ENCODE measurements around the gene DAZAP2.
A peak's percentile ranks its signal among the peaks of the same experiment; 100 is the strongest.

DAZAP2 gene
- total RNA-seq, result 291 to 351 reads per million in 2 donors

GRCh38 chr12:51238510-51239334 lies at the start of gene DAZAP2:
Gene DAZAP2 (plus strand): TSS chr12:51238826. CDS start chr12:51238908, 82 bp downstream.
- peak; percentile 94 for DNase-seq

- DNase-seq, result no peak
These were observed 48.8 kb upstream of the DAZAP2 start for GRCh38 chr12:51189790-51190355.

- DNase-seq, result no peak
These were observed 47.8 kb upstream of the DAZAP2 start for GRCh38 chr12:51190820-51191219.

GRCh38 chr12:51191516-51192283 lies 46.9 kb upstream of the DAZAP2 start:
- no peak for DNase-seq

GRCh38 chr12:51192284-51192671 lies 46.3 kb upstream of the DAZAP2 start:
- no peak for DNase-seq

GRCh38 chr12:51195841-51196240 lies 42.8 kb upstream of the DAZAP2 start:
- DNase-seq, result no peak

GRCh38 chr12:51196547-51196946 lies 42.1 kb upstream of the DAZAP2 start:
- no peak for DNase-seq

- no peak for DNase-seq
These were observed 40.7 kb upstream of the DAZAP2 start for GRCh38 chr12:51197736-51198567.

- no peak for DNase-seq
These were observed 39.9 kb upstream of the DAZAP2 start for GRCh38 chr12:51198568-51199365.

GRCh38 chr12:51199366-51199945 lies 39.2 kb upstream of the DAZAP2 start:
- DNase-seq, result no peak

- no peak for DNase-seq
These were observed 38.5 kb upstream of the DAZAP2 start for GRCh38 chr12:51200156-51200555.

GRCh38 chr12:51200806-51201205 lies 37.8 kb upstream of the DAZAP2 start:
- DNase-seq, result no peak

GRCh38 chr12:51202718-51203117 lies 35.9 kb upstream of the DAZAP2 start:
- no peak for DNase-seq

GRCh38 chr12:51205350-51205749 lies 33.3 kb upstream of the DAZAP2 start:
- no peak for DNase-seq

- no peak for DNase-seq
These were observed 30.5 kb upstream of the DAZAP2 start for GRCh38 chr12:51208016-51208660.

- DNase-seq, result no peak
These were observed 29.4 kb upstream of the DAZAP2 start for GRCh38 chr12:51209259-51209658.

- DNase-seq, result no peak
These were observed 27.8 kb upstream of the DAZAP2 start for GRCh38 chr12:51210690-51211395.

- no peak for DNase-seq
These were observed 23.7 kb upstream of the DAZAP2 start for GRCh38 chr12:51214895-51215294.

- DNase-seq, result no peak
These were observed 22.0 kb upstream of the DAZAP2 start for GRCh38 chr12:51216642-51217041.

Measured in T-helper 9 cell (primary cell).